Stimulated activated CD8-positive, alpha-beta memory T cell treated with anti-CD3 and anti-CD28 coated beads, Interleukin-7, amount 100 ng/mL, for 1 hour (primary cell): ENCODE results near the gene GOLGA2.

Experiments
- DNase-seq, 2 donors: peaks; one replicate each; pipeline ENCODE4 v3.0.0-alpha.2; 2020; ENCODE audit warnings: low read depth in 2 of 2

The GOLGA2 gene

GRCh38 chr9:128275198-128276007 lies at the start of gene GOLGA2:
Gene GOLGA2, minus strand, starts transcription at chr9:128276007. Its CDS starts 31 bp downstream, at chr9:128275976.
- DNase-seq = no peak

GRCh38 chr9:128324401-128324800 lies 48.6 kb upstream of the GOLGA2 start:
- no peak for DNase-seq

GRCh38 chr9:128323791-128324190 lies 48.0 kb upstream of the GOLGA2 start:
- no peak for DNase-seq

- DNase-seq = no peak
Observed at GRCh38 chr9:128323212-128323730, 47.5 kb upstream of the GOLGA2 start.

GRCh38 chr9:128322404-128323211 lies 46.8 kb upstream of the GOLGA2 start, which contains the start of the genes COQ4 and TRUB2:
Gene COQ4, plus strand, starts transcription at chr9:128322839. Its CDS starts 20 bp downstream, at chr9:128322859.
Gene TRUB2, minus strand, starts transcription at chr9:128322447. Its CDS starts 39 bp downstream, at chr9:128322408.
- DNase-seq = peak; percentile 77 to 81

GRCh38 chr9:128321879-128322403 lies 46.1 kb upstream of the GOLGA2 start:
- no peak for DNase-seq

GRCh38 chr9:128321343-128321742 lies 45.5 kb upstream of the GOLGA2 start:
- DNase-seq = no peak

GRCh38 chr9:128317629-128318028 lies 41.8 kb upstream of the GOLGA2 start:
- no peak for DNase-seq

GRCh38 chr9:128316421-128316820 lies 40.6 kb upstream of the GOLGA2 start:
- DNase-seq = no peak

- DNase-seq = no peak
Observed at GRCh38 chr9:128314697-128315096, 38.9 kb upstream of the GOLGA2 start.

- DNase-seq = no peak
Observed at GRCh38 chr9:128310461-128310860, 34.7 kb upstream of the GOLGA2 start.

- DNase-seq = no peak
Observed at GRCh38 chr9:128309551-128309950, 33.7 kb upstream of the GOLGA2 start.

GRCh38 chr9:128304971-128305288 lies 29.1 kb upstream of the GOLGA2 start:
- no peak for DNase-seq

- DNase-seq = no peak
Observed at GRCh38 chr9:128304136-128304970, 28.5 kb upstream of the GOLGA2 start.

- DNase-seq = no peak
Observed at GRCh38 chr9:128298535-128299482, 23.0 kb upstream of the GOLGA2 start.

GRCh38 chr9:128297221-128297773 lies 21.5 kb upstream of the GOLGA2 start:
- DNase-seq = no peak

- no peak for DNase-seq
Observed at GRCh38 chr9:128296340-128297220, 20.8 kb upstream of the GOLGA2 start.

GRCh38 chr9:128294142-128294541 lies 18.3 kb upstream of the GOLGA2 start:
- no peak for DNase-seq

- no peak for DNase-seq
Observed at GRCh38 chr9:128293091-128293490, 17.3 kb upstream of the GOLGA2 start.
